GM12878 (cell line): ENCODE measurements around the gene ACSM6. TPM values are rescaled to one million over a fixed set of nuclear protein-coding genes. Genes with fewer than 3 reads are reported as not detected.

Experiments
- ATAC-seq: fragments of 200-7000 bp; cut with Tn5 transposase; 3 replicates; pipeline ENCODE4 v1.9.1; 2020; ENCODE audit warnings: mild to moderate bottlenecking, moderate library complexity
- BruUV-seq: library from RNA; stranded (reverse); fragments of 400-500 nt; replicated peaks from 2 replicates; lab custom pipeline; 2021; lab: Mats Ljungman, UMichigan
- CTCF ChIA-PET: fragments of 300-600 bp; sonication (Branson Sonifier 250); formaldehyde crosslinking; extraction: SDS; loops from one replicate; lab custom pipeline; 2021; ENCODE audit warnings: inconsistent platforms; lab: Yijun Ruan, JAX
- POLR2A ChIA-PET: fragments of 350-600 bp; formaldehyde crosslinking; extraction: SDS; loops from one replicate; lab custom pipeline; 2021; ENCODE audit warnings: inconsistent platforms; lab: Charles Lee
- RAD21 ChIA-PET: fragments of 300-600 bp; sonication (Branson Sonifier 250); formaldehyde crosslinking; loops from one replicate; lab custom pipeline; 2023; ENCODE audit warnings: antibody characterized with exemption; ENCODE audit not compliant: unreplicated experiment; lab: Charles Lee
- SMC1A ChIA-PET: fragments of 300-600 bp; sonication (Branson Sonifier 250); formaldehyde crosslinking; loops from one replicate; lab custom pipeline; 2023; ENCODE audit not compliant: unreplicated experiment, uncharacterized antibody; lab: Charles Lee
- DNase-seq: peaks from one replicate; pipeline ENCODE4 v3.0.0-alpha.2; 2011; ENCODE audit warnings: low read depth, low spot score
- FAIRE-seq: peaks from 3 replicates; lab custom pipeline; 2011; peaks lifted over from hg19 to GRCh38; lab: Jason Lieb, UNC
- H2AFZ ChIP-seq: 2 replicates; pipeline ENCODE4 v1.6.0; 2011; ENCODE audit warnings: low read depth, low read length, control low read depth; ENCODE audit not compliant: control insufficient read depth
- H3K27ac ChIP-seq: 2 replicates; pipeline ENCODE4 v1.5.1; 2011; ENCODE audit warnings: control low read depth; ENCODE audit not compliant: control insufficient read depth, insufficient read depth
- H3K27me3 ChIP-seq, 2 experiments: replicated peaks in 1 of 2; 2 replicates each; pipeline versions ENCODE4 v1.6.0 to v1.6.1; 2011; ENCODE audit warnings: low read length in 1 of 2; ENCODE audit not compliant: control insufficient read depth in 2 of 2, insufficient read depth in 2 of 2
- H3K36me3 ChIP-seq, 2 experiments: 2 replicates each; pipeline ENCODE4 v1.5.1; 2011; ENCODE audit warnings: low read length in 1 of 2; ENCODE audit not compliant: control insufficient read depth in 2 of 2, insufficient read depth in 2 of 2
- H3K4me1 ChIP-seq: 2 replicates; pipeline ENCODE4 v1.6.1; 2011; ENCODE audit warnings: mild to moderate bottlenecking, low read length, moderate library complexity, mixed read lengths; ENCODE audit not compliant: control insufficient read depth, insufficient read depth
- H3K4me2 ChIP-seq: 2 replicates; pipeline ENCODE4 v1.6.0; 2011; ENCODE audit warnings: control low read depth; ENCODE audit not compliant: control insufficient read depth, insufficient read depth
- H3K4me3 ChIP-seq: fragments of 200-600 bp; sonication (generic); 2 replicates; pipeline ENCODE4 v1.5.1; 2016
- H3K79me2 ChIP-seq: 2 replicates; pipeline ENCODE4 v1.6.0; 2011; ENCODE audit warnings: low read length; ENCODE audit not compliant: control insufficient read depth, insufficient read depth
- H3K9ac ChIP-seq: 2 replicates; pipeline ENCODE4 v1.8.0; 2011; ENCODE audit warnings: low read length, control low read depth, mixed read lengths; ENCODE audit not compliant: control insufficient read depth, insufficient read depth
- H3K9me3 ChIP-seq: replicated peaks from 3 replicates; pipeline ENCODE4 v1.5.1; 2011; ENCODE audit warnings: mild to moderate bottlenecking, low read length; ENCODE audit not compliant: control insufficient read depth, insufficient read depth
- H4K20me1 ChIP-seq: 2 replicates; pipeline ENCODE4 v1.6.0; 2011; ENCODE audit not compliant: control insufficient read depth, insufficient read depth
- CBFB ChIP-seq: IDR thresholded peaks from 2 replicates; pipeline ENCODE4 v1.6.1; 2016; ENCODE audit warnings: antibody characterized with exemption, low read depth
- CBX5 ChIP-seq: sonication (generic); IDR thresholded peaks from 2 replicates; pipeline ENCODE4 v1.6.1; 2016; ENCODE audit warnings: low read depth, moderate library complexity, mild to moderate bottlenecking, inconsistent platforms
- E4F1 ChIP-seq: fragments of 450-650 bp; IDR thresholded peaks from 2 replicates; pipeline ENCODE4 v1.6.1; 2018; ENCODE audit warnings: borderline replicate concordance, mild to moderate bottlenecking; ENCODE audit not compliant: partially characterized antibody
- ETV6 ChIP-seq, 2 experiments: fragments of 450-650 bp in 1 of 2; IDR thresholded peaks in 1 of 2; conservative IDR thresholded peaks in 1 of 2; 2 replicates each; pipeline ENCODE4 v1.6.1; 2014; ENCODE audit warnings: antibody characterized with exemption in 1 of 2, borderline replicate concordance in 1 of 2, low read depth in 1 of 2, mild to moderate bottlenecking in 1 of 2, moderate library complexity in 1 of 2
- HDAC2 ChIP-seq: fragments of 200-600 bp; sonication (generic); IDR thresholded peaks from 2 replicates; pipeline ENCODE4 v1.6.1; 2017
- IKZF1 ChIP-seq: fragments of 450-650 bp; conservative IDR thresholded peaks from 2 replicates; pipeline ENCODE4 v1.6.1; 2017; ENCODE audit warnings: antibody characterized with exemption, mild to moderate bottlenecking
- MEF2A ChIP-seq: IDR thresholded peaks from 2 replicates; pipeline ENCODE4 v1.6.1; 2011; ENCODE audit warnings: low read depth, mild to moderate bottlenecking, low read length, moderate library complexity; ENCODE audit not compliant: insufficient read depth
- MTA2 ChIP-seq: fragments of 450-650 bp; IDR thresholded peaks from 2 replicates; pipeline ENCODE4 v1.6.1; 2016; ENCODE audit warnings: low read depth, mild to moderate bottlenecking, moderate library complexity
- MTA3 ChIP-seq: IDR thresholded peaks from 2 replicates; pipeline ENCODE4 v1.6.1; 2012; ENCODE audit warnings: low read length, inconsistent platforms, borderline replicate concordance
- NBN ChIP-seq: fragments of 450-650 bp; IDR thresholded peaks from 2 replicates; pipeline ENCODE4 v1.6.1; 2016
- NFXL1 ChIP-seq: fragments of 450-650 bp; IDR thresholded peaks from 2 replicates; pipeline ENCODE4 v1.6.1; 2017; ENCODE audit warnings: antibody characterized with exemption, mild to moderate bottlenecking, borderline replicate concordance
- PKNOX1 ChIP-seq: fragments of 450-650 bp; IDR thresholded peaks from 2 replicates; pipeline ENCODE4 v1.6.1; 2016; ENCODE audit warnings: mild to moderate bottlenecking
- POLR2AphosphoS5 ChIP-seq: IDR thresholded peaks from 2 replicates; pipeline ENCODE4 v1.6.1; 2011; ENCODE audit warnings: mild to moderate bottlenecking, low read length, inconsistent platforms
- RCOR1 ChIP-seq: conservative IDR thresholded peaks from 2 replicates; pipeline ENCODE4 v1.6.1; 2012; ENCODE audit warnings: low read depth, low read length, improper control_type of control experiment
- RELA ChIP-seq: fragments of 450-650 bp; IDR thresholded peaks from 2 replicates; pipeline ENCODE4 v1.8.0; 2014; ENCODE audit warnings: borderline replicate concordance; ENCODE audit not compliant: partially characterized antibody
- RELB ChIP-seq: fragments of 450-650 bp; IDR thresholded peaks from 2 replicates; pipeline ENCODE4 v1.6.1; 2017; ENCODE audit warnings: low read depth, mild to moderate bottlenecking, moderate library complexity
- SIN3A ChIP-seq: IDR thresholded peaks from 2 replicates; pipeline ENCODE4 v1.6.1; 2012; ENCODE audit warnings: low read depth, low read length, improper control_type of control experiment
- SUZ12 ChIP-seq: fragments of 200-600 bp; sonication (generic); IDR thresholded peaks from one replicate; pipeline ENCODE4 v1.6.1; 2018; ENCODE audit warnings: antibody characterized with exemption, mild to moderate bottlenecking; ENCODE audit not compliant: unreplicated experiment
- TAF1 ChIP-seq: IDR thresholded peaks from 2 replicates; pipeline ENCODE4 v1.6.1; 2011; ENCODE audit warnings: mild to moderate bottlenecking, low read depth, low read length, borderline replicate concordance
- TARDBP ChIP-seq: IDR thresholded peaks from 2 replicates; pipeline ENCODE4 v1.6.1; 2016; ENCODE audit warnings: borderline replicate concordance
- WGBS: methylation state at CpG from one replicate; pipeline ENCODE4 v1.1.6; 2016; ENCODE audit warnings: low lambda C conversion rate; ENCODE audit not compliant: insufficient replicate concordance, insufficient coverage; ENCODE audit errors: missing lambda C conversion rate; 5-methylcytosine and 5-hydroxymethylcytosine counted together
- in situ Hi-C: fragments of 300-500 bp; cut with MboI; formaldehyde crosslinking; loops from 9 replicates; pipeline ENCODE4 v1.14.3; 2018; ENCODE audit warnings: mixed read lengths
- intact Hi-C: fragments of 100-400 bp; cut with micrococcal nuclease; formaldehyde crosslinking; loops from one replicate; pipeline ENCODE4 v1.14.2; 2022; ENCODE audit not compliant: unreplicated experiment
- polyA plus RNA-seq, 11 experiments: library from polyadenylated mRNA; depleted of rRNA in 4 of 11; unstranded in 6 of 11; stranded (reverse) in 5 of 11; fragments of >200 nt; fragmentation: Nextera tagmentation in 4 of 11; fragmentation: Illumina TruSeq in 1 of 11; extraction: Ambion mirVana in 4 of 11; extraction: Trizol in 1 of 11; gene quantifications; 1 replicate in 1 of 11; 2 replicates in 10 of 11; pipeline versions ENCODE4 v1.2.1 to v1.2.3, GENCODE V29; 2011 to 2016; ENCODE audit warnings: inconsistent platforms in 2 of 11, missing spikeins in 2 of 11, low read depth in 1 of 11
- total RNA-seq, 4 experiments: library from RNA; depleted of rRNA in 3 of 4; stranded (reverse); fragments of >200 nt in 3 of 4; fragmentation: Illumina TruSeq in 1 of 4; extraction: Trizol in 1 of 4; gene quantifications; 2 replicates each; pipeline versions ENCODE4 v1.2.1 to v1.2.3, GENCODE V29; 2013 to 2021

Gene ACSM6
- total and polyA plus RNA-seq, 10 of the 15 experiments (the other 5 are each of a cell fraction or from before 2014, with no cell fraction given): 0.06 to 0.21 (median 0.20) TPM; not detected in 7

- ChIA-PET POLR2A (no interaction called here), SMC1A (interaction anchor here (1.0 to 3.2 kb wide), 2 partner anchors 122 to 134 kb away, joined by 3 to 11 read pairs; no protein-coding TSS in a partner anchor), CTCF (interaction anchor here (0.9 to 2.2 kb wide), 4 partner anchors 55 to 134 kb away, joined by 3 to 9 read pairs (median 4); no protein-coding TSS in a partner anchor), RAD21 (interaction anchor here (0.8 to 1.1 kb wide), 2 partner anchors 48 to 52 kb away, joined by 3 read pairs; no protein-coding TSS in a partner anchor)
- no peak for TF ChIP-seq MTA2
- TF ChIP-seq POLR2AphosphoS5: no peak
- no peak for TF ChIP-seq RELB
- TF ChIP-seq NBN: no peak
- TF ChIP-seq MEF2A: no peak
- no peak for TF ChIP-seq SIN3A
- no peak for TF ChIP-seq HDAC2
- no peak for TF ChIP-seq TAF1
- no peak for TF ChIP-seq PKNOX1
- no peak for TF ChIP-seq CBX5
- TF ChIP-seq SUZ12: no peak
- TF ChIP-seq RCOR1: no peak
- no peak for TF ChIP-seq MTA3
- TF ChIP-seq CBFB: no peak
- no peak for TF ChIP-seq NFXL1
- no peak for TF ChIP-seq IKZF1
- no peak for TF ChIP-seq TARDBP
- no peak for TF ChIP-seq E4F1
- no peak for TF ChIP-seq ETV6 (conservative IDR thresholded peaks at IDR 0.05 in 1 of 2, IDR thresholded peaks at IDR 0.05 in 1 of 2; ENCODE audit: borderline replicate concordance in 1 of 2, low read depth in 1 of 2)
- TF ChIP-seq RELA: no peak
- WGBS: 92% methylated on average over 6 of the region's 6 CpGs
- in situ Hi-C loops (loop anchor here (5.0 kb wide), 1 partner anchor 109 kb away; no protein-coding TSS in a partner anchor), intact Hi-C loops (loop anchor here (10.0 kb wide), 1 partner anchor 606 kb away; no protein-coding TSS in a partner anchor)
- no peaks in the 10 kb centered on the region for H3K27me3 ChIP-seq
- no peak overlapping the region for H3K27ac ChIP-seq
- no peak overlapping the region for H3K4me2 ChIP-seq
- no peak for FAIRE-seq
- H3K9me3 ChIP-seq: no peaks in the 10 kb centered on the region
- no peak overlapping the region for H3K4me3 ChIP-seq
- H3K36me3 ChIP-seq: peaks cover 38 to 60% of the 10 kb centered on the region in 2 experiments
- DNase-seq: no peak
- ATAC-seq: no peak
- no TSS peak for BruUV-seq
- H3K79me2 ChIP-seq: peaks cover 19% of the 10 kb centered on the region
- no peak overlapping the region for H3K9ac ChIP-seq
- H3K4me1 ChIP-seq: peaks cover 34% of the 10 kb centered on the region
- no peak overlapping the region for H2AFZ ChIP-seq
- H4K20me1 ChIP-seq: no peaks in the 10 kb centered on the region; the same call in 1 of the 2 replicates
Measured at GRCh38 chr10:95240811-95241210, 46.8 kb downstream of the ACSM6 start.
